ENCODE results near the gene NTRK3.

- TF ChIP-seq CTCF (IDR thresholded peaks at IDR 0.05; ENCODE audit: insufficient read depth, low read length) (no peak), POLR2AphosphoS5 (IDR thresholded peaks at IDR 0.05; ENCODE audit: low read depth) (no peak), REST (IDR thresholded peaks at IDR 0.05; ENCODE audit: insufficient replicate concordance, low read depth) (no peak), GABPA (IDR thresholded peaks at IDR 0.05; ENCODE audit: low read depth) (no peak), SPI1 (IDR thresholded peaks at IDR 0.05; ENCODE audit: borderline replicate concordance, low read depth) (no peak)
Measured at GRCh38 chr15:87949575-87950223, 306.8 kb downstream of the NTRK3 start.
